Measurements from ENCODE around the gene TNFSF8.
A peak's percentile ranks its signal among the peaks of the same experiment; 100 is the strongest.

Gene TNFSF8

DNA sequence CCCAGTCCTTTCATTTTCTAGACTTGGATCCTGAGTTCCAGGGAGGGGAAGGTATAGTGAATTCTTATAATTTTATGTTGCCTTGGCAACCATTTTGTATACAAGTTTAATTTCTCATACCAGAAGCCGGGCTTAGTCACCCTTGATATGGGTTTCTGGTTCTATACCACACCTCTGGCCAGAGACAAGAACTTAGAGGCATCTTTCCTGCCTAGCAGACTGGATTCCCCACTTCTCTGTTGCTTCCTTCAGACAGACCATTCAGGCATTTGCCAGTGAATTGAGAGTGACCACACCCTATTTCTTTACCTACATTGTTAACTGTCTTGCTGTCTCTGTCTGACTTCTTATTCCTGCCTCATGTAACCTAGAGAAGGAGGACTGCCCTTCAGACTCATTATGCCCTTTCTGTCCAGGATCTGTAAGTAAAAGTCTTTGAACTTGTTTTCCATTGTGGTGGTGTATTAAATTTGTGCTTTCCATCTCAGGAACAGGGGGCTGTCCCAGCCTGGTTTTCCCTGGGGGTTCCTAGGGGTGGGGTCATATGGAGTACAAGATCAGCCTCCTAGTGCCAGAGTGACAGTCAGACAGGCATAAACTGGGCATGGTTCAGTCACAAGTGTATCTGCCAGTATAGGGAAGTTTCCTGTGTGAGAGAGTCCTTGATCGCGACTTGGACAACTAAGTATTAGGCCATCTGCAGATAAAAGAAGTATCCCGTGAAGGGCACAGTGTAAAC lies 27.4 kb downstream of the TNFSF8 start:
- no peak for DNase-seq

- DNase-seq: no peak
Observed at GRCh38 chr9:114900942-114901802, 29.2 kb downstream of the TNFSF8 start.

- DNase-seq: no peak
Observed at GRCh38 chr9:114899995-114900394, 30.4 kb downstream of the TNFSF8 start.

DNA sequence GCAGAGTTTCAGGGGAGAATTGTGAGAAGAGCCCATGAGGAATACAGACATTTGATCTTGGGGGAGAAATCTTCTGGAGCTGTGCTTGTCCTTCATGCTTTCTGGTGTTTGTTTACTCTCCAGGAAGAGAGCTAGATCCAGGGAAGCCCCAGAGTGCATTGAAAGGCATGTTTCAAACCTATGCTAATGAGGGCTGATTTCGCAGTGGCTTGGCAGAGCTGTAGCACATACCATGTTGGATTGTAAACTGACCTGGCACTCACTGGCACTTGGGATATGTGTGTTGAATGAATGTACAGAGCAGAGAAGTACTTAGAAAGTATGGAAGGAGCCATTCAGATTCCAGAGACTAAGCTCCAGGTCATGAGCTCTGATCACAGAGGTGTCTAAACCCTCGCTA lies 30.9 kb downstream of the TNFSF8 start:
- no peak for DNase-seq

- peak in 1 of 2 donors; percentile 96 for DNase-seq
Observed at GRCh38 chr9:114898741-114899140, 31.6 kb downstream of the TNFSF8 start.

DNA sequence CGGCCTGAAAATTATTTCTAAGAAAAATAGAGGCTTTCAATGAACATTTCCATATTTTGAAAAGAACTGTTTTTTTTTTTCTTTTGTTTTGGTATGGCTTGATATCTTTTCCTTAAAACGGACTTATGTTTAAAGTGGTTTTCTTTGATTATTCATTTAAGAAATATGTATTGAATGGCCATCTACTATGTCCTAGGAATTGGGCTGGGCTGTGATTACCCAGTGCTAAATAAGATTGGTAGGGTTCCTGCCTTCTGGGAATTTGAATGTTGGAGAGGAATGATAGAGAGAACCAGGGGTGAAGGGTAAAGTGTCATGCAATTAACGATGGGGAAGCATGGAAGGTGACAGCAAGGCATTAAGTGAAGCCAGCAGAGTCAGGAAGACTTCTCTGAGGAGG lies 33.2 kb downstream of the TNFSF8 start:
- DNase-seq: no peak

DNA sequence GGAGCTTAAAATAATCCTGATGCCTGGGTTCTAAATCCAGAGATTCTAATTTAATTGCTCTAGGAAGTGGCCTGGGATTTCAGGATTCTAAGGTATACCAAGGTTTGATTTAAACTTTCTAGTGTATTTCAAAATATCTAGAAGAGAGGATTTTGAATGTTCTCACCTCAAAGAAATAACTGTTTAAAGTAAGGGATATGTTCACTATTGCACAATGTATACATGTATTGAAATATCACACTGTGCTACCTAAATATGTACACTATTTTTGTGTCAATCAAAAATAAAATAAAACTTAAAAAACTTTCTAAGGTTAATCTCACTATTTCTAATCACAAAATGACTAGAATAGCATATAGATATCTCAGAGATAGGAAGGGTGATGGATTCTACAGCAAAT lies 34.0 kb downstream of the TNFSF8 start:
- DNase-seq: no peak

DNA sequence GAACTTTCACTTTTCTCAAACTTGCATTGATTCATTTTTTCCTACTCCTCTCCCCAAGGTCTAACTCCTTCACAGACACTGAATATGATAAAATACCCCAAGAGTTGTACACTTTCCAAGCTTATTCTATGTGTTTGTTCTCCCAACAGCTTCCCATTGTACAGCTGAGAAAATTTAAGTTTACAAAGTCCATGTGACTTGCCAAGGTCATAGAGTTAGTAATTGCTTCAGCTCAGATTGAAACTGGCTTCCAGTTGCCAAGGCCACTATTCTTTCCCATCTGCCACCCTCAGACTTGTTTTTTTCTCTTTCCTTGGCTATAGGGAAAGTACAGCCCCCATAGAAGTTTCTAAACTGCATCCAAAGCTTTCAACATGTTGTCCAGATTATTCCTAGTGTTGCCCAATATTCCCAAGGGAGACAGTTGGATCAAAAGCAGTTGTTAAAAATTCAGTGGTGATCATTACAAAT lies 34.8 kb downstream of the TNFSF8 start:
- DNase-seq: no peak

- no peak for DNase-seq
Observed at GRCh38 chr9:114894609-114895433, 35.6 kb downstream of the TNFSF8 start.

GRCh38 chr9:114894206-114894605 lies 36.2 kb downstream of the TNFSF8 start:
- DNase-seq: no peak

DNA sequence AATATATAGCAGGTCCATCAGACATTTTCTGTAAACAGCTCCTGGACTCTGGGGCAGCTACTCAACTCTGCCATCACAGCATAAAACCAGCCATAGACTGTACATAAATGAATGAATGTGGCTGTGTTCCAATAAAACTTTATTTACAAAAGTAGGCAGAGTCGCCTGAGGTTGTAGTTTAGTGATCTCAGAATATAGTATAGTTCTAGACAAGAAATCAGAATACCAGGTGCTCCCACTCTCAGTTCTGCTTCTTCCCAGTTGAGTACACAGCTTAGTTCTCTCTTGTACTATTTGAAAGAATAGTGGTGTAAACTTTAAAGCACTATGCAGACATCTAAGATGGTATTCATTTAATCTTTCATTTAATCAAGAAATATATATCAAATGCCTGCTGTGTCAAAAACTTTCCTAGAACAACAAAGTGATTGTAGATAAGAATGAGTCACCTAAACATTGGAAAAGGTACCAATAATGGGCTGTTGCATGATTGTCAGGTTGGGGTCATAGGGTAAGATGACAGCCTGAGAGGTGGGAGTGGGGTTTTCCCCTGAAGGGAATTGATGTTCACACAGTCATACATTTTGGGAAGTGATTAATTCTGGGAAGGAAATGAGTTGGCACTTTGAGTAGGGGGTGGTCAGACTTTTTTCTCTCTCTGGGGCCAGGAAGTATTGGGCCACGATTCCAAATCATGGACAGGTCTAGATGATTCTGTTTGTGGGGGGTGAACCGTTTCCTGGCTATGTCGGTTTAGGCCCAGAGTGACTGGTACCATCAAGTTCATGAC lies 37.0 kb downstream of the TNFSF8 start:
- DNase-seq: no peak

GRCh38 chr9:114889802-114890224 lies 40.6 kb downstream of the TNFSF8 start:
- DNase-seq: no peak

- no peak for DNase-seq
Observed at GRCh38 chr9:114888607-114889006, 41.8 kb downstream of the TNFSF8 start.

DNA sequence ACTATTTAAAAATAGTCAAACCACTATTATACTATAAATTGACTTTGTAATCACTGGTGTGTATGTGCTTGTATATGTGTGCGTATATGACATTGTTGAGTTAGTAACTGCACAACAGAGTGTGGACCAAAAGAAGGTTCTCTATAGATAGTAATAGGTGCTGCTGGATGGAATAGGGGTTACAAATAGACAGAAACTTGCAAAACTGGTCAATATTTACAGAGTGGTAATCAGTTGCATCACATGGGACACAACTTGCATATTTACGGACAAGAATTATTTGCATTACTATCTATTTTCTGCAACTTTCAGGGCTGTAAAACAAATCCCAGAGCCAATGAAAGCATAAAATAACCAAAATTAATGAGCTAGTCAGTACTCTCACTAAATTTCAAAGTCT lies 42.4 kb downstream of the TNFSF8 start:
- no peak for DNase-seq

GRCh38 chr9:114884787-114885452 lies 45.5 kb downstream of the TNFSF8 start:
- no peak for DNase-seq

GRCh38 chr9:114883709-114884108 lies 46.7 kb downstream of the TNFSF8 start:
- no peak for DNase-seq

- DNase-seq: no peak
Observed at GRCh38 chr9:114880291-114880745, 50.1 kb downstream of the TNFSF8 start.

DNA sequence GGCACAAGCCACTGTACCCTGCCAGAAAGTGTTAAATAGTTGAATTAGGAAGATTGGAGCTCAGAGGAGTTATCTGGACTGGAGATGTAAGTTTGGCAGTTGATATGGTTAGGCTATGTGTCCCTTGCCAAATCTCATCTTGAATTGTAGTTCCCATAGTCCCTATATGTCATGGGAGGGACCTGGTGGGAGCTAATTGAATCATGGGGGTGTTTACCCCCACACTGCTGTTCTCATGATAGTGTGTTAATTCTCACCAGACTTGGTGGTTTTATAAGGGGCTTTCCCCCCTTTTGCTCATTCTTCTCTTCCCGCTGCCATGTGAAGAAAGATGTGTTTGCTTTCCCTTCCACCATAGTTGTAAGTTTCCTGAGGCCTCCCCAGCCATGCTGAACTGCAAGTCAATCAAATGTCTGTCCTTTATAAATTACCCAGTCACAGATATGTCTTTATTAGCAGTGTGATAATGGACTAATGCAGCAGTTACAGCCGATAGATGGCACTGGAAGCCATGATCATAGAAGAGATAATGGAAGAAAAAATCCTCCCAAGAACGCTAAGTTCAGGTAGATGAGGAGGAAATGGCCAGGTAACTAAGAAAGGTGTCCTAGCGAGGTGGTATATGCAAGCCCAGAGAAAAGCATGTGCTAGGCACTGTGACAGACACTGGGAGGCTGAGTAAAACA lies 51.4 kb downstream of the TNFSF8 start:
- DNase-seq: no peak

DNA sequence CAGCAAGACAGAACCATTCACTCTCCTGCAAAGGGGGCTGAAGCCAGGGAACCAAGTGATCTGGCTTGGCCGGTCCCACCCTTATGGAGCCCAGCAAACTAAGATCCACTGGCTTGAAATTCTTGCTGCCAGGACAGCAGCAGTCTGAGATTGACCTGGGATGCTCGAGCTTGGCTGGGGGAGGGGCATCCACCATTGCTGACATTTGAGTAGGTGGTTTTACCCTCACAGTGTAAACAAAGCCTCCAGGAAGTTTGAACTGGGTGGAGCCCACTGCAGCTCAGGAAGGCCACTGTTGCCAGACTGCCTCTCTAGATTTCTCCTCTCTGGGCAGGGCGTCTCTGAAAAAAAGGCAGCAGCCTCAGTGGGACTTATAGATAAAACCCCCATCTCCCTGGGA lies 60.5 kb downstream of the TNFSF8 start:
- DNase-seq: no peak

DNA sequence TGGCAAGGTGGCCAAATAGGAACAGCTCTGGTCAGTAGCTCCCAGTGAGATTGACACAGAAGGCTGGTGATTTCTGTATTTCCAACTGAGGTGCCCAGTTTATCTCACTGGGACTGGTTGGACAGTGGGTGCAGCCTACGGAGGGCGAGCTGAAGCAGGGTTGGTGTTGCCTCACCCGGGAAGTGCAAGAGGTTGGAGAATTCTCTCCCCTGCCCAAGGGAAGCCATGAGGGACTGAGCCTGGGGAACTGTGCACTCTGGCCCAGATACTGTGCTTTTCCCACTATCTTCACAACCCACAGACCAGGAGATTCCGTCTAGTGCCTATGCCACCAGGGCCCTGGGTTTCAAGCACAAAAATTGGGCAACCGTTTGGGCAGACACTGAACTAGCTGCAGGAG lies 61.0 kb downstream of the TNFSF8 start:
- DNase-seq: no peak

DNA sequence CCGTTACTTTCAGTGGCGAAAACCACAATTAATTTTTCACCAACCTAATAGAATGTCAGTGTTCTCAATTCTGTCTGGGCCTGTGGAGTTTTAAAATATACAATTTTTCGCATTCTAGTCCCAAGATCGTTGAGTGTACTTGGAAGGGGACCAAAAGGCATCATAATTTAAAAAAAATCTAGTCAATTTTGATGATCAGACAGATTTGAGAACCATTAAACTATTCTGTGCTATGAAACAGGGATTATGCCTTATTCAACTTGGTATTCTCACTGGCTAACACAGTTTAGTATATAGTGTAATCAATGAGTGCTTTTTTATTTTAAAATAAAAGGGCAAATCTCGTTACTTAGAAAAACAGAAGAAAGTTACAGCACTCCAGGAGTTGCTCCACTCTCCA lies 63.1 kb downstream of the TNFSF8 start:
- DNase-seq: no peak
